Smooth muscle cell (in vitro differentiated cells): ENCODE results near the gene UTF1. TPM values are rescaled to one million over a fixed set of nuclear protein-coding genes. Genes with fewer than 3 reads are reported as not detected.

Experiments
- DNase-seq: peaks from one replicate; lab custom pipeline; 2025; ENCODE audit not compliant: unreplicated experiment; lab: John Stamatoyannopoulos, UW
- H2AFZ ChIP-seq: fragments of 200-600 bp; sonication (generic); 2 replicates; pipeline ENCODE4 v1.6.0; 2016; ENCODE audit warnings: antibody characterized with exemption, low read depth, mild to moderate bottlenecking
- H3F3A ChIP-seq: fragments of 200-600 bp; sonication (generic); 2 replicates; pipeline ENCODE4 v1.6.0; 2017; ENCODE audit warnings: antibody characterized with exemption, low read depth
- H3K27ac ChIP-seq: fragments of 200-600 bp; sonication (generic); 2 replicates; pipeline ENCODE4 v1.5.1; 2016; ENCODE audit warnings: low read depth, mild to moderate bottlenecking
- H3K27me3 ChIP-seq: fragments of 200-600 bp; sonication (generic); 2 replicates; pipeline ENCODE4 v1.6.1; 2016; ENCODE audit warnings: low read depth, mild to moderate bottlenecking
- H3K36me3 ChIP-seq: fragments of 200-600 bp; sonication (generic); 2 replicates; pipeline ENCODE4 v1.5.1; 2016; ENCODE audit warnings: low read depth
- H3K4me1 ChIP-seq: fragments of 200-600 bp; sonication (generic); 2 replicates; pipeline ENCODE4 v1.5.1; 2016; ENCODE audit warnings: low read depth
- H3K4me2 ChIP-seq: fragments of 200-600 bp; sonication (generic); 2 replicates; pipeline ENCODE4 v1.6.0; 2016; ENCODE audit warnings: mild to moderate bottlenecking
- H3K4me3 ChIP-seq: fragments of 200-600 bp; sonication (generic); 2 replicates; pipeline ENCODE4 v1.5.1; 2016; ENCODE audit warnings: mild to moderate bottlenecking
- H3K79me2 ChIP-seq: fragments of 200-600 bp; sonication (generic); 2 replicates; pipeline ENCODE4 v1.6.0; 2016; ENCODE audit warnings: low read depth, mild to moderate bottlenecking
- H3K9ac ChIP-seq: fragments of 200-600 bp; sonication (generic); 2 replicates; pipeline ENCODE4 v1.6.0; 2016; ENCODE audit warnings: low read depth
- H3K9me3 ChIP-seq: fragments of 200-600 bp; sonication (generic); replicated peaks from 2 replicates; pipeline ENCODE4 v1.5.1; 2016; ENCODE audit warnings: low read depth
- H4K20me1 ChIP-seq: fragments of 200-600 bp; sonication (generic); 2 replicates; pipeline ENCODE4 v1.6.0; 2016; ENCODE audit warnings: low read depth
- CTCF ChIP-seq: fragments of 200-600 bp; sonication (generic); IDR thresholded peaks from 2 replicates; pipeline ENCODE4 v1.5.1; 2017; ENCODE audit warnings: borderline replicate concordance, mild to moderate bottlenecking, antibody characterized with exemption; ENCODE audit not compliant: insufficient read depth, poor library complexity, severe bottlenecking
- WGBS: methylation state at CpG from one replicate; pipeline ENCODE4 v1.1.7; 2016; ENCODE audit warnings: low lambda C conversion rate; 5-methylcytosine and 5-hydroxymethylcytosine counted together
- polyA plus RNA-seq: library from polyadenylated mRNA; unstranded; fragments of >200 nt; fragmentation: Nextera tagmentation; extraction: Ambion mirVana; gene quantifications from 2 replicates; pipeline ENCODE4 v1.2.1, GENCODE V29; 2016
- total RNA-seq: library from RNA; depleted of rRNA; stranded (reverse); fragments of >200 nt; gene quantifications from 2 replicates; pipeline ENCODE4 v1.2.3, GENCODE V29; 2014

Gene UTF1
- total and polyA plus RNA-seq, 2 experiments from 2014 or later, result not detected

GRCh38 chr10:133205146-133205545, 24.9 kb upstream of the UTF1 start:
- no peaks in the 10 kb centered on the region for H3K36me3 ChIP-seq
- H4K20me1 ChIP-seq, result no peaks in the 10 kb centered on the region
- no peaks in the 10 kb centered on the region for H3K4me1 ChIP-seq
- H3K9me3 ChIP-seq, result no peaks in the 10 kb centered on the region
- 85% methylated on average over 21 of the region's 23 CpGs for WGBS
- H3K27ac ChIP-seq, result no peak overlapping the region
- H3K9ac ChIP-seq, result no peak overlapping the region
- DNase-seq, result no peak
- no peaks in the 10 kb centered on the region for H3K79me2 ChIP-seq
- no peaks in the 10 kb centered on the region for H3K27me3 ChIP-seq
- no peak overlapping the region for H3K4me3 ChIP-seq
- no peak for TF ChIP-seq CTCF
- no peak overlapping the region for H3K4me2 ChIP-seq
- H3F3A ChIP-seq, result no peaks in the 10 kb centered on the region
- H2AFZ ChIP-seq, result no peak overlapping the region

- H4K20me1 ChIP-seq, result no peaks in the 10 kb centered on the region
- H3K79me2 ChIP-seq, result no peaks in the 10 kb centered on the region
- no peak overlapping the region for H2AFZ ChIP-seq
- no peaks in the 10 kb centered on the region for H3K9me3 ChIP-seq
- no peaks in the 10 kb centered on the region for H3K4me1 ChIP-seq
- DNase-seq, result no peak
- TF ChIP-seq CTCF, result no peak
- no peak overlapping the region for H3K4me3 ChIP-seq
- H3K9ac ChIP-seq, result no peak overlapping the region
- H3K4me2 ChIP-seq, result no peak overlapping the region
- 93% methylated on average over 17 of the region's 17 CpGs for WGBS
- no peaks in the 10 kb centered on the region for H3F3A ChIP-seq
- no peak overlapping the region for H3K27ac ChIP-seq
- H3K27me3 ChIP-seq, result no peaks in the 10 kb centered on the region
- no peaks in the 10 kb centered on the region for H3K36me3 ChIP-seq
These were observed 23.5 kb upstream of the UTF1 start for GRCh38 chr10:133206356-133207040.

GRCh38 chr10:133207041-133207600, 22.9 kb upstream of the UTF1 start:
- Histone ChIP-seq H3K4me3 (no peak overlapping the region), H4K20me1 (no peaks in the 10 kb centered on the region), H3F3A (no peaks in the 10 kb centered on the region), H3K36me3 (no peaks in the 10 kb centered on the region), H3K79me2 (no peaks in the 10 kb centered on the region), H3K27me3 (no peaks in the 10 kb centered on the region), H3K9ac (no peak overlapping the region), H3K27ac (no peak overlapping the region), H3K4me2 (no peak overlapping the region), H3K9me3 (no peaks in the 10 kb centered on the region), H2AFZ (no peak overlapping the region), H3K4me1 (no peaks in the 10 kb centered on the region)
- no peak for DNase-seq
- 94% methylated on average over 25 of the region's 36 CpGs for WGBS
- TF ChIP-seq CTCF, result no peak

- H3K4me2 ChIP-seq, result no peak overlapping the region
These were observed 22.4 kb upstream of the UTF1 start for GRCh38 chr10:133207627-133208026.

More at GRCh38 chr10:133207627-133208026, 22.4 kb upstream of the UTF1 start:
- no peak for DNase-seq
- Histone ChIP-seq H3K4me3 (no peak overlapping the region), H3K27ac (no peak overlapping the region), H3K9me3 (no peaks in the 10 kb centered on the region), H3K36me3 (no peaks in the 10 kb centered on the region), H3K79me2 (no peaks in the 10 kb centered on the region), H4K20me1 (no peaks in the 10 kb centered on the region), H3K27me3 (no peaks in the 10 kb centered on the region), H2AFZ (no peak overlapping the region), H3K9ac (no peak overlapping the region), H3F3A (no peaks in the 10 kb centered on the region), H3K4me1 (no peaks in the 10 kb centered on the region)
- 91% methylated on average over 17 of the region's 17 CpGs for WGBS
- TF ChIP-seq CTCF, result no peak
